A549 (cell line): ENCODE results near the gene ANK3. TPM values are rescaled to one million over a fixed set of nuclear protein-coding genes. Genes with fewer than 3 reads are reported as not detected.
A peak's percentile ranks its signal among the peaks of the same experiment; 100 is the strongest.

Experiments used
- ATAC-seq, 2 experiments: fragments of 200-7000 bp in 1 of 2; fragments of >200 bp in 1 of 2; cut with Nextera tagmentation in 1 of 2; cut with Tn5 transposase in 1 of 2; 3 replicates each; pipeline versions ENCODE4 v1.8.0 to v1.9.1; 2018 to 2020; ENCODE audit warnings: mild to moderate bottlenecking in 1 of 2, moderate library complexity in 1 of 2
- CTCF ChIA-PET: fragments of 300-600 bp; sonication (Branson Sonifier 250); formaldehyde crosslinking; extraction: SDS; loops from one replicate; lab custom pipeline; 2021; ENCODE audit warnings: antibody characterized with exemption, inconsistent platforms; lab: Yijun Ruan, JAX
- POLR2A ChIA-PET: fragments of 350-600 bp; formaldehyde crosslinking; extraction: SDS; loops from one replicate; lab custom pipeline; 2021; ENCODE audit warnings: antibody characterized with exemption, inconsistent platforms; lab: Yijun Ruan, JAX
- DNase-seq, 2 experiments: peaks; one replicate each; pipeline versions ENCODE4 v3.0.0 to v3.0.0-alpha.2; 2011 to 2016; ENCODE audit warnings: low read depth in 1 of 2, low spot score in 1 of 2
- FAIRE-seq: peaks from 2 replicates; lab custom pipeline; 2011; peaks lifted over from hg19 to GRCh38; lab: Jason Lieb, UNC
- H3K27ac ChIP-seq, 2 experiments: fragments of >200 bp; sonication (Bioruptor Twin); formaldehyde crosslinking; 3 replicates each; pipeline ENCODE4 v1.5.1; 2016 to 2017
- H3K4me1 ChIP-seq: fragments of >200 bp; sonication (Bioruptor Twin); formaldehyde crosslinking; 3 replicates; pipeline ENCODE4 v1.6.1; 2016
- H3K4me2 ChIP-seq: fragments of >200 bp; sonication (Bioruptor Twin); formaldehyde crosslinking; 3 replicates; pipeline ENCODE4 v1.6.1; 2016
- H3K4me3 ChIP-seq: fragments of >200 bp; sonication (Bioruptor Twin); formaldehyde crosslinking; 3 replicates; pipeline ENCODE4 v1.5.1; 2016
- H3K9me3 ChIP-seq: fragments of >200 bp; sonication (Bioruptor Twin); formaldehyde crosslinking; 3 replicates; pipeline ENCODE4 v1.6.1; 2016
- CBX8 ChIP-seq: fragments of 200-600 bp; sonication (generic); IDR thresholded peaks from 2 replicates; pipeline ENCODE4 v1.6.1; 2016
- CHD4 ChIP-seq: fragments of 200-600 bp; sonication (generic); IDR thresholded peaks from 2 replicates; pipeline ENCODE4 v1.6.1; 2016; ENCODE audit warnings: antibody characterized with exemption, mild to moderate bottlenecking, borderline replicate concordance
- EHMT2 ChIP-seq: fragments of 200-600 bp; sonication (generic); IDR thresholded peaks from 2 replicates; pipeline ENCODE4 v1.6.1; 2016; ENCODE audit warnings: antibody characterized with exemption, low read depth, mild to moderate bottlenecking, moderate library complexity
- FOSL2 ChIP-seq, 2 experiments: fragments of 450-650 bp in 1 of 2; fragments of >200 bp in 1 of 2; sonication (Bioruptor Twin) in 1 of 2; formaldehyde crosslinking; IDR thresholded peaks; 2 replicates each; pipeline versions ENCODE4 v1.5.0 to v1.6.1; 2016 to 2020; ENCODE audit warnings: mild to moderate bottlenecking in 1 of 2, moderate library complexity in 1 of 2
- FOXS1 ChIP-seq: fragments of 250-450 bp; sonication (Bioruptor Pico); IDR thresholded peaks from 2 replicates; pipeline ENCODE4 v1.5.0; 2020; ENCODE audit warnings: mild to moderate bottlenecking, moderate library complexity
- GATA3 ChIP-seq: IDR thresholded peaks from 2 replicates; pipeline ENCODE4 v1.6.1; 2012; ENCODE audit warnings: borderline replicate concordance
- HDAC2 ChIP-seq: fragments of 200-600 bp; sonication (generic); IDR thresholded peaks from 2 replicates; pipeline ENCODE4 v1.6.1; 2016
- HEYL ChIP-seq: fragments of 250-450 bp; sonication (Bioruptor Pico); IDR thresholded peaks from 2 replicates; pipeline ENCODE4 v1.8.0; 2021; ENCODE audit warnings: mild to moderate bottlenecking, moderate library complexity
- JUNB ChIP-seq: fragments of >200 bp; sonication (Bioruptor Twin); formaldehyde crosslinking; IDR thresholded peaks from 2 replicates; pipeline ENCODE4 v1.6.1; 2016
- KDM1A ChIP-seq: fragments of 200-600 bp; sonication (generic); IDR thresholded peaks from 2 replicates; pipeline ENCODE4 v1.6.1; 2016; ENCODE audit warnings: low read depth, mild to moderate bottlenecking
- MAZ ChIP-seq: fragments of 150-350 bp; IDR thresholded peaks from 2 replicates; pipeline ENCODE4 v1.6.1; 2014; ENCODE audit warnings: antibody characterized with exemption, low read depth, low read length, borderline replicate concordance
- RARB ChIP-seq: fragments of 250-450 bp; sonication (Bioruptor Pico); IDR thresholded peaks from 2 replicates; pipeline ENCODE4 v1.8.0; 2021; ENCODE audit warnings: mild to moderate bottlenecking, moderate library complexity
- ZC3H11A ChIP-seq: fragments of 450-650 bp; IDR thresholded peaks from 2 replicates; pipeline ENCODE4 v1.6.1; 2014; ENCODE audit warnings: antibody characterized with exemption, mild to moderate bottlenecking
- WGBS: methylation state at CpG from one replicate; pipeline ENCODE4 v1.1.6; 2017; ENCODE audit errors: missing lambda C conversion rate; 5-methylcytosine and 5-hydroxymethylcytosine counted together
- polyA plus RNA-seq, 4 experiments: library from polyadenylated mRNA; depleted of rRNA in 3 of 4; stranded (reverse); fragments of >200 nt; fragmentation: RNase III in 1 of 4; extraction: RNeasy Plus Mini Kit Qiagen cat#74134 plus additional on column Dnase treatment in 1 of 4; gene quantifications; 2 replicates in 3 of 4; 3 replicates in 1 of 4; pipeline ENCODE4 v1.2.3, GENCODE V29; 2011 to 2017
- TF ChIP-seq, protein P1 (sequence below): fragments of 450-650 bp; IDR thresholded peaks from 2 replicates; pipeline ENCODE4 v1.6.1; 2014; ENCODE audit warnings: antibody characterized with exemption
- TF ChIP-seq, protein P2 (sequence below): fragments of 250-450 bp; sonication (Bioruptor Pico); IDR thresholded peaks from 2 replicates; pipeline ENCODE4 v1.5.0; 2020; ENCODE audit warnings: low read depth, mild to moderate bottlenecking, moderate library complexity
- TF ChIP-seq, protein P3 (sequence below): fragments of 200-600 bp; sonication (generic); IDR thresholded peaks from 2 replicates; pipeline ENCODE4 v1.6.1; 2016; ENCODE audit warnings: antibody characterized with exemption, mild to moderate bottlenecking, moderate library complexity

ANK3 gene
- polyA plus RNA-seq, 2 of the 4 experiments (the other 2 are of a cell fraction): 0.56 to 5.4 TPM

DNA sequence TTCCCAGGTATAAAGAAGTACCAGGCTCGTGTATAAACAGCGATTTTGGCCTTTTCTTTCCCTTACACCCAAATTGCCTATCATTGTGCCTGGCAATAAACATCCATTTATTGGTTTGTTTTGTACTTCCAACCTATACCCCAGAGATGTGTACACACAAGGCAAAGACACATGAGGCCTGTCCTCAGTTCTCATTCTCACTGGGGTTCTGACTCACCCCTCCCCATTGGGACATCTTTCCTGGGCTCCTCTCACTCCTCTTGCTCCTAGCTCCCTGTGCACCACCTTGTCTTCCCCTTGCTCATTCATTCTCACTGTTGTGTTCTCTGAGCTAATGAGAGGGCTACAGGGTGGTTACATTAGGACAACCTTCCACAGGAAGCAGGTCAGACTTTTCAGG lies 240.7 kb downstream of the ANK3 start:
- ATAC-seq (peak; percentile 26 to 50; a peak in 2 of 6 replicates), DNase-seq (no peak), FAIRE-seq (no peak)
- H3K4me3 ChIP-seq: no peak overlapping the region
- 79% methylated on average over 2 of the region's 2 CpGs for WGBS
- ChIA-PET CTCF (interaction anchor here (1.1 to 1.4 kb wide), 3 partner anchors 8 to 542 kb away, joined by 3 to 4 read pairs (median 3); no protein-coding TSS in a partner anchor), POLR2A (no interaction called here)
- peak overlapping the region; percentile 33 to 44; a peak in 4 of 6 replicates for H3K27ac ChIP-seq
- peaks cover 23% of the 10 kb centered on the region for H3K4me1 ChIP-seq
- 0 out of 3 replicates have a peak, but pooled peaks cover 6% of the 10 kb centered on the region for H3K9me3 ChIP-seq
- TF ChIP-seq KDM1A: no peak
- no peak for TF ChIP-seq FOXS1 (CRISPR knock-in tag)
- no peak for TF ChIP-seq HEYL (CRISPR knock-in tag)
- no peak for TF ChIP-seq CHD4
- TF ChIP-seq, protein P1, sequence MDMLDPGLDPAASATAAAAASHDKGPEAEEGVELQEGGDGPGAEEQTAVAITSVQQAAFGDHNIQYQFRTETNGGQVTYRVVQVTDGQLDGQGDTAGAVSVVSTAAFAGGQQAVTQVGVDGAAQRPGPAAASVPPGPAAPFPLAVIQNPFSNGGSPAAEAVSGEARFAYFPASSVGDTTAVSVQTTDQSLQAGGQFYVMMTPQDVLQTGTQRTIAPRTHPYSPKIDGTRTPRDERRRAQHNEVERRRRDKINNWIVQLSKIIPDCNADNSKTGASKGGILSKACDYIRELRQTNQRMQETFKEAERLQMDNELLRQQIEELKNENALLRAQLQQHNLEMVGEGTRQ: no peak
- no peak for TF ChIP-seq EHMT2
- no peak for TF ChIP-seq ZC3H11A
- TF ChIP-seq MAZ: no peak
- TF ChIP-seq, protein P2, sequence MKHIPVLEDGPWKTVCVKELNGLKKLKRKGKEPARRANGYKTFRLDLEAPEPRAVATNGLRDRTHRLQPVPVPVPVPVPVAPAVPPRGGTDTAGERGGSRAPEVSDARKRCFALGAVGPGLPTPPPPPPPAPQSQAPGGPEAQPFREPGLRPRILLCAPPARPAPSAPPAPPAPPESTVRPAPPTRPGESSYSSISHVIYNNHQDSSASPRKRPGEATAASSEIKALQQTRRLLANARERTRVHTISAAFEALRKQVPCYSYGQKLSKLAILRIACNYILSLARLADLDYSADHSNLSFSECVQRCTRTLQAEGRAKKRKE (CRISPR knock-in tag): no peak
- TF ChIP-seq GATA3: no peak
- TF ChIP-seq, protein P3, sequence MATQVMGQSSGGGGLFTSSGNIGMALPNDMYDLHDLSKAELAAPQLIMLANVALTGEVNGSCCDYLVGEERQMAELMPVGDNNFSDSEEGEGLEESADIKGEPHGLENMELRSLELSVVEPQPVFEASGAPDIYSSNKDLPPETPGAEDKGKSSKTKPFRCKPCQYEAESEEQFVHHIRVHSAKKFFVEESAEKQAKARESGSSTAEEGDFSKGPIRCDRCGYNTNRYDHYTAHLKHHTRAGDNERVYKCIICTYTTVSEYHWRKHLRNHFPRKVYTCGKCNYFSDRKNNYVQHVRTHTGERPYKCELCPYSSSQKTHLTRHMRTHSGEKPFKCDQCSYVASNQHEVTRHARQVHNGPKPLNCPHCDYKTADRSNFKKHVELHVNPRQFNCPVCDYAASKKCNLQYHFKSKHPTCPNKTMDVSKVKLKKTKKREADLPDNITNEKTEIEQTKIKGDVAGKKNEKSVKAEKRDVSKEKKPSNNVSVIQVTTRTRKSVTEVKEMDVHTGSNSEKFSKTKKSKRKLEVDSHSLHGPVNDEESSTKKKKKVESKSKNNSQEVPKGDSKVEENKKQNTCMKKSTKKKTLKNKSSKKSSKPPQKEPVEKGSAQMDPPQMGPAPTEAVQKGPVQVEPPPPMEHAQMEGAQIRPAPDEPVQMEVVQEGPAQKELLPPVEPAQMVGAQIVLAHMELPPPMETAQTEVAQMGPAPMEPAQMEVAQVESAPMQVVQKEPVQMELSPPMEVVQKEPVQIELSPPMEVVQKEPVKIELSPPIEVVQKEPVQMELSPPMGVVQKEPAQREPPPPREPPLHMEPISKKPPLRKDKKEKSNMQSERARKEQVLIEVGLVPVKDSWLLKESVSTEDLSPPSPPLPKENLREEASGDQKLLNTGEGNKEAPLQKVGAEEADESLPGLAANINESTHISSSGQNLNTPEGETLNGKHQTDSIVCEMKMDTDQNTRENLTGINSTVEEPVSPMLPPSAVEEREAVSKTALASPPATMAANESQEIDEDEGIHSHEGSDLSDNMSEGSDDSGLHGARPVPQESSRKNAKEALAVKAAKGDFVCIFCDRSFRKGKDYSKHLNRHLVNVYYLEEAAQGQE: no peak
- TF ChIP-seq RARB (CRISPR knock-in tag): no peak
- TF ChIP-seq CBX8: no peak
- peak overlapping the region; percentile 83 for H3K4me2 ChIP-seq

DNA sequence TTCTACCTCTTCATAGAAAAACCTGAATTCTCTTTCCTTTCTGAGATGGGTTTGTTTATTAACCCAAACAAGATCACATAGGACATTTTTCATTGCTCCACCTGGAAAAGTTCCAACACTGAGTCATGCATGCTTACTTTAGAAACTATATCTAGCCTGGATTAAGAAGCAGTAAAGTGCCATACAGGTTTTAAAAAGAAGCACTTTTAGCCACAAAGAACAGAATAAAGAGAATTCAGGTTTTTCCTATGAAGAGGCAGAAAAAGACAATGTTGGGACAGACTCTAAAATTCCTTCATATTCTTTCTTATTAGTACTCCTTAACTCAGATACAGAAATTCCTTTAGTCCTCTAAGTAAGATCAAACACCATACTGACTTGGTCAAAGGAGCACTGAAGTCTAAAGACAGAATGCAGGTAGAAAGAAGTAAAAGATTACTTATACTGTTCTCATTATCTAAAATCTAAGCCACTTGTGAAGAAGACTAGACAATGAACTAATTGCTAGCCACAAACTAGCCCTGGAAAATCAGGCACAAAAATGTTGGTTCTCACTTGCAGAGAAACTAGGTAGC lies 241.3 kb downstream of the ANK3 start:
- ATAC-seq (peak; percentile 73 to 76; a peak in 5 of 6 replicates), FAIRE-seq (peak; percentile 76)
- Histone ChIP-seq H3K4me2 (peak overlapping the region; percentile 83), H3K27ac (peak overlapping the region; percentile 64 to 66; a peak in 5 of 6 replicates), H3K4me1 (peaks cover 23% of the 10 kb centered on the region)
- no peak for TF ChIP-seq HDAC2
- TF ChIP-seq JUNB: peak; percentile 34; the same call in 1 of the 2 replicates
- no peak for TF ChIP-seq FOSL2 (IDR thresholded peaks at IDR 0.05)
- peak; percentile 42 for TF ChIP-seq FOSL2 (CRISPR knock-in tag; IDR thresholded peaks at IDR 0.05)
- TF ChIP-seq, all 56 proteins: peak for 2
- 0 out of 3 replicates have a peak, but pooled peaks cover 6% of the 10 kb centered on the region for H3K9me3 ChIP-seq
- H3K4me3 ChIP-seq: no peak overlapping the region
- DNase-seq: peak in 1 of 2 experiments; percentile 73
- POLR2A ChIA-PET: no interaction called here
- CTCF ChIA-PET: interaction anchor here (1.1 to 1.4 kb wide), 3 partner anchors 9 to 542 kb away, joined by 3 to 4 read pairs (median 3); no protein-coding TSS in a partner anchor
